GM12865 (cell line): ENCODE results near the gene GATA2.

ENCODE experiments used
- DNase-seq: peaks from one replicate; pipeline ENCODE4 v3.0.0; 2010; ENCODE audit warnings: low read depth
- H3K4me3 ChIP-seq: 2 replicates; pipeline ENCODE4 v1.5.1; 2011; ENCODE audit warnings: mild to moderate bottlenecking, low read depth, low read length, control low read depth
- CTCF ChIP-seq: IDR thresholded peaks from 2 replicates; pipeline ENCODE4 v1.5.1; 2011; ENCODE audit warnings: low read length, control low read depth, low read depth, inconsistent platforms; ENCODE audit not compliant: insufficient read depth; ENCODE audit errors: missing control alignments

Gene GATA2

GRCh38 chr3:128493570-128494366, 767 bp upstream of the GATA2 start:
- no peak overlapping the region for H3K4me3 ChIP-seq
- TF ChIP-seq CTCF = no peak
- DNase-seq = no peak

GRCh38 chr3:128491941-128492670, 895 bp downstream of the GATA2 start:
- no peak for TF ChIP-seq CTCF
- DNase-seq = no peak
- no peak overlapping the region for H3K4me3 ChIP-seq

- H3K4me3 ChIP-seq = no peak overlapping the region
- no peak for TF ChIP-seq CTCF
- DNase-seq = no peak
Observed at GRCh38 chr3:128491691-128491940, 1.4 kb downstream of the GATA2 start.

GRCh38 chr3:128490915-128491690, 1.9 kb downstream of the GATA2 start:
- no peak for DNase-seq
- no peak overlapping the region for H3K4me3 ChIP-seq
- TF ChIP-seq CTCF = no peak

GRCh38 chr3:128490650-128490914, 2.4 kb downstream of the GATA2 start:
- H3K4me3 ChIP-seq = no peak overlapping the region
- DNase-seq = no peak
- TF ChIP-seq CTCF = no peak

GRCh38 chr3:128489927-128490649, 2.9 kb downstream of the GATA2 start:
- H3K4me3 ChIP-seq = no peak overlapping the region
- no peak for DNase-seq
- TF ChIP-seq CTCF = no peak
